HepG2 (cell line): ENCODE measurements around the gene EPB41L2. TPM values are rescaled to one million over a fixed set of nuclear protein-coding genes. Genes with fewer than 3 reads are reported as not detected.
A peak's percentile ranks its signal among the peaks of the same experiment; 100 is the strongest.

Experiments
- CENPT ChIP-seq: sonication (generic); formaldehyde crosslinking; IDR thresholded peaks from 2 replicates; pipeline ENCODE4 v1.8.0; 2022; ENCODE audit warnings: low read depth, mild to moderate bottlenecking, moderate library complexity, missing genetic modification reagents
- GATAD2A ChIP-seq: IDR thresholded peaks from 2 replicates; pipeline ENCODE4 v1.6.1; 2016
- GPN1 ChIP-seq: sonication (generic); formaldehyde crosslinking; IDR thresholded peaks from 2 replicates; pipeline ENCODE4 v1.5.1; 2020; ENCODE audit warnings: missing genetic modification reagents, borderline replicate concordance
- GTF3A ChIP-seq: sonication (generic); formaldehyde crosslinking; conservative IDR thresholded peaks from 2 replicates; pipeline ENCODE4 v1.4.0; 2020; ENCODE audit warnings: mild to moderate bottlenecking, missing genetic modification reagents
- HDAC1 ChIP-seq: sonication (generic); formaldehyde crosslinking; IDR thresholded peaks from 2 replicates; pipeline ENCODE4 v1.5.1; 2020; ENCODE audit warnings: mild to moderate bottlenecking, missing genetic modification reagents
- HOXA5 ChIP-seq: sonication (generic); formaldehyde crosslinking; IDR thresholded peaks from 2 replicates; pipeline ENCODE4 v1.4.0; 2020; ENCODE audit warnings: missing genetic modification reagents
- IRF2 ChIP-seq: IDR thresholded peaks from 2 replicates; pipeline ENCODE4 v1.6.1; 2018; ENCODE audit warnings: missing genetic modification reagents, missing compliant biosample characterization
- KDM2A ChIP-seq: sonication (generic); formaldehyde crosslinking; IDR thresholded peaks from 2 replicates; pipeline ENCODE4 v1.4.0; 2020; ENCODE audit warnings: low read depth, missing genetic modification reagents, borderline replicate concordance
- KDM5B ChIP-seq: sonication (generic); formaldehyde crosslinking; IDR thresholded peaks from 2 replicates; pipeline ENCODE4 v1.4.0; 2020; ENCODE audit warnings: missing genetic modification reagents, mild to moderate bottlenecking, borderline replicate concordance
- MED1 ChIP-seq: sonication (generic); formaldehyde crosslinking; IDR thresholded peaks from 2 replicates; pipeline ENCODE4 v1.4.0; 2020; ENCODE audit warnings: missing genetic modification reagents
- MIXL1 ChIP-seq: IDR thresholded peaks from 2 replicates; pipeline ENCODE4 v1.6.1; 2016
- MXD4 ChIP-seq: IDR thresholded peaks from 2 replicates; pipeline ENCODE4 v1.6.1; 2016; ENCODE audit warnings: mild to moderate bottlenecking, missing biosample characterization, missing genetic modification reagents
- ONECUT2 ChIP-seq: sonication (generic); formaldehyde crosslinking; IDR thresholded peaks from 2 replicates; pipeline ENCODE4 v1.4.0; 2020; ENCODE audit warnings: missing genetic modification reagents
- PLRG1 ChIP-seq: fragments of 450-650 bp; conservative IDR thresholded peaks from 2 replicates; pipeline ENCODE4 v1.6.1; 2016
- POLR2AphosphoS2 ChIP-seq: IDR thresholded peaks from 2 replicates; pipeline ENCODE4 v1.6.1; 2011; ENCODE audit warnings: low read depth, low read length, improper control_type of control experiment
- RBFOX2 ChIP-seq: fragments of 200-400 bp; formaldehyde crosslinking; IDR thresholded peaks from 2 replicates; pipeline ENCODE4 v1.6.1; 2017; ENCODE audit warnings: low read depth, mild to moderate bottlenecking, low read length
- SAP130 ChIP-seq: IDR thresholded peaks from 2 replicates; pipeline ENCODE4 v1.6.1; 2016; ENCODE audit warnings: low read depth
- TARDBP ChIP-seq: sonication (generic); formaldehyde crosslinking; IDR thresholded peaks from 2 replicates; pipeline ENCODE4 v1.8.0; 2022; ENCODE audit warnings: mild to moderate bottlenecking, missing genetic modification reagents
- TP53 ChIP-seq: sonication (generic); formaldehyde crosslinking; conservative IDR thresholded peaks from 2 replicates; pipeline ENCODE4 v1.4.0; 2020; ENCODE audit warnings: missing genetic modification reagents
- ZBTB20 ChIP-seq: sonication (generic); formaldehyde crosslinking; IDR thresholded peaks from 2 replicates; pipeline ENCODE4 v1.8.1; 2023; ENCODE audit warnings: missing genetic modification reagents, low read depth, mild to moderate bottlenecking, borderline replicate concordance
- ZFX ChIP-seq: sonication (generic); formaldehyde crosslinking; IDR thresholded peaks from 2 replicates; pipeline ENCODE4 v1.4.0; 2020; ENCODE audit warnings: mild to moderate bottlenecking, low read depth, missing genetic modification reagents, moderate library complexity
- ZNF10 ChIP-seq: sonication (generic); formaldehyde crosslinking; IDR thresholded peaks from 2 replicates; pipeline ENCODE4 v1.4.0; 2020; ENCODE audit warnings: mild to moderate bottlenecking, low read depth, missing genetic modification reagents, borderline replicate concordance
- ZNF251 ChIP-seq: sonication (generic); formaldehyde crosslinking; IDR thresholded peaks from 2 replicates; pipeline ENCODE4 v1.9.0; 2021; ENCODE audit warnings: mild to moderate bottlenecking, missing genetic modification reagents
- ZNF280D ChIP-seq: sonication (generic); formaldehyde crosslinking; IDR thresholded peaks from 2 replicates; pipeline ENCODE4 v1.5.1; 2020; ENCODE audit warnings: mild to moderate bottlenecking, missing genetic modification reagents
- ZNF510 ChIP-seq: sonication (generic); formaldehyde crosslinking; IDR thresholded peaks from 2 replicates; pipeline ENCODE4 v1.4.0; 2020; ENCODE audit warnings: low read depth, mild to moderate bottlenecking, missing genetic modification reagents
- ZNF746 ChIP-seq: sonication (generic); formaldehyde crosslinking; IDR thresholded peaks from 2 replicates; pipeline ENCODE4 v1.8.0; 2022; ENCODE audit warnings: mild to moderate bottlenecking, missing genetic modification reagents
- ZNF770 ChIP-seq: sonication (generic); formaldehyde crosslinking; IDR thresholded peaks from 2 replicates; pipeline ENCODE4 v1.5.0; 2020; ENCODE audit warnings: mild to moderate bottlenecking, missing genetic modification reagents
- ZNF879 ChIP-seq: sonication (generic); formaldehyde crosslinking; IDR thresholded peaks from 2 replicates; pipeline ENCODE4 v1.8.1; 2023; ENCODE audit warnings: missing genetic modification reagents
- ZSCAN29 ChIP-seq: sonication (generic); formaldehyde crosslinking; conservative IDR thresholded peaks from 2 replicates; pipeline ENCODE4 v1.4.0; 2020; ENCODE audit warnings: mild to moderate bottlenecking, missing genetic modification reagents
- polyA plus RNA-seq, 8 experiments: library from polyadenylated mRNA; depleted of rRNA in 3 of 8; stranded (reverse) in 7 of 8; unstranded in 1 of 8; fragments of >200 nt; fragmentation: Illumina TruSeq in 4 of 8; extraction: Trizol in 4 of 8; gene quantifications; 2 replicates each; pipeline versions ENCODE4 v1.2.1 to v1.2.3, GENCODE V29; 2011 to 2016; ENCODE audit warnings: low read depth in 4 of 8, missing spikeins in 1 of 8, mixed read lengths in 1 of 8; ENCODE audit not compliant: insufficient read depth in 1 of 8
- total RNA-seq, 5 experiments: library from RNA; depleted of rRNA; stranded (reverse); fragments of >200 nt; fragmentation: Illumina TruSeq; extraction: Trizol; gene quantifications; 2 replicates each; pipeline ENCODE4 v1.2.3, GENCODE V29; 2016; ENCODE audit warnings: low read depth in 1 of 5

EPB41L2 gene
- total and polyA plus RNA-seq, 2 of the 13 experiments (the other 11 are each of a cell fraction or from before 2014, with no cell fraction given) = 41.7 to 56.4 TPM

GRCh38 chr6:130858498-130859160 lies 204.4 kb downstream of the EPB41L2 start (continued):
- TF ChIP-seq GPN1 (no peak), ZFX (CRISPR knock-in tag) (peak; percentile 40), ZNF251 (no peak), ONECUT2 (CRISPR knock-in tag) (no peak), CENPT (no peak), PLRG1 (no peak), ZNF280D (CRISPR knock-in tag) (peak; percentile 67; the same call in 1 of the 2 replicates), MIXL1 (CRISPR knock-in tag) (peak; percentile 57), KDM5B (no peak), GTF3A (CRISPR knock-in tag) (no peak), SAP130 (CRISPR knock-in tag) (peak; percentile 53; the same call in 1 of the 2 replicates), MXD4 (CRISPR knock-in tag) (no peak), ZNF10 (no peak), MED1 (CRISPR knock-in tag) (peak; percentile 43; the same call in 1 of the 2 replicates), RBFOX2 (no peak), POLR2AphosphoS2 (no peak), ZNF510 (no peak), ZSCAN29 (CRISPR knock-in tag) (0 out of 2 replicates have a peak, but pooled peaks have one; percentile 39), IRF2 (CRISPR knock-in tag) (no peak), KDM2A (CRISPR knock-in tag) (no peak), HDAC1 (peak; percentile 51; the same call in 1 of the 2 replicates), TP53 (CRISPR knock-in tag) (no peak), GATAD2A (CRISPR knock-in tag) (peak; percentile 73), ZNF879 (CRISPR knock-in tag) (no peak), TARDBP (CRISPR knock-in tag) (no peak), ZNF746 (CRISPR knock-in tag) (no peak), HOXA5 (peak; percentile 99), ZBTB20 (no peak), ZNF770 (no peak)
